ENCODE results near the gene BAIAP2L2.

- TF ChIP-seq CTCF (IDR thresholded peaks at IDR 0.05): no peak
- TF ChIP-seq POLR2A (IDR thresholded peaks at IDR 0.05): no peak
Measured at GRCh38 chr22:38079804-38080203, 30.7 kb downstream of the BAIAP2L2 start.
